CD8-positive, alpha-beta memory T cell (primary cell): Measurements from ENCODE around the gene VPS39. TPM values are rescaled to one million over a fixed set of nuclear protein-coding genes. Genes with fewer than 3 reads are reported as not detected.

Source experiments
- CTCF ChIA-PET: fragments of 350-600 bp; sonication (Branson Sonifier 250); formaldehyde crosslinking; loops from one replicate; lab custom pipeline; 2021; ENCODE audit warnings: antibody characterized with exemption; lab: Charles Lee
- POLR2A ChIA-PET: fragments of 350-600 bp; sonication (Branson Sonifier 250); formaldehyde crosslinking; loops from one replicate; lab custom pipeline; 2021; ENCODE audit warnings: antibody characterized with exemption; lab: Charles Lee
- DNase-seq, 5 donors: peaks; one replicate each; pipeline versions ENCODE4 v3.0.0 to v3.0.0-alpha.2; 2020 to 2022; ENCODE audit warnings: mixed read lengths in 1 of 5
- H3K27ac ChIP-seq: one replicate; pipeline ENCODE4 v1.7.0; 2013; ENCODE audit warnings: low read depth, mild to moderate bottlenecking, low read length, moderate library complexity
- H3K27me3 ChIP-seq: 2 replicates; pipeline ENCODE4 v1.7.0; 2013; ENCODE audit warnings: low read length, mild to moderate bottlenecking; ENCODE audit not compliant: insufficient read depth, poor library complexity, severe bottlenecking
- H3K36me3 ChIP-seq: 2 replicates; pipeline ENCODE4 v1.7.0; 2013; ENCODE audit warnings: mild to moderate bottlenecking, low read length, moderate library complexity; ENCODE audit not compliant: insufficient read depth
- H3K4me1 ChIP-seq: 2 replicates; pipeline ENCODE4 v1.7.0; 2013; ENCODE audit warnings: mild to moderate bottlenecking, low read length, moderate library complexity; ENCODE audit not compliant: insufficient read depth
- H3K4me3 ChIP-seq: 2 replicates; pipeline ENCODE4 v1.7.0; 2013; ENCODE audit warnings: mild to moderate bottlenecking, low read length
- H3K9me3 ChIP-seq: 2 replicates; pipeline ENCODE4 v1.7.0; 2013; ENCODE audit warnings: mild to moderate bottlenecking, low read length
- H3K27ac Mint-ChIP-seq, 8 donors: one replicate each; pipeline ENCODE4 v1.8.0; 2020 to 2021; ENCODE audit warnings: mixed read lengths in 8 of 8, mild to moderate bottlenecking in 6 of 8, inconsistent platforms in 3 of 8, moderate library complexity in 3 of 8
- H3K27me3 Mint-ChIP-seq, 2 donors: one replicate each; pipeline ENCODE4 v1.8.0; 2020 to 2021; ENCODE audit warnings: mixed read lengths in 2 of 2, mild to moderate bottlenecking in 1 of 2, moderate library complexity in 1 of 2
- H3K36me3 Mint-ChIP-seq, 3 donors: one replicate each; pipeline ENCODE4 v1.8.0; 2020 to 2021; ENCODE audit warnings: mixed read lengths in 3 of 3, inconsistent platforms in 1 of 3, mild to moderate bottlenecking in 1 of 3
- H3K4me1 Mint-ChIP-seq, 3 donors: one replicate each; pipeline ENCODE4 v1.8.0; 2020 to 2021; ENCODE audit warnings: mixed read lengths in 3 of 3, inconsistent platforms in 1 of 3, mild to moderate bottlenecking in 1 of 3
- H3K4me3 Mint-ChIP-seq, 7 donors: one replicate each; pipeline ENCODE4 v1.8.0; 2020 to 2021; ENCODE audit warnings: mixed read lengths in 7 of 7, mild to moderate bottlenecking in 6 of 7, moderate library complexity in 4 of 7, inconsistent platforms in 2 of 7
- H3K9me3 Mint-ChIP-seq, 5 donors: one replicate each; pipeline ENCODE4 v1.8.0; 2020 to 2022; ENCODE audit warnings: mixed read lengths in 5 of 5, mild to moderate bottlenecking in 3 of 5, moderate library complexity in 2 of 5, inconsistent platforms in 1 of 5
- polyA plus RNA-seq: library from polyadenylated mRNA; unstranded; fragments of 300-500 nt; fragmentation: Illumina TruSeq; gene quantifications from one replicate; pipeline ENCODE4 v1.2.3, GENCODE V29; 2021
- total RNA-seq, 2 experiments: library from RNA; stranded (reverse); gene quantifications; one replicate each; pipeline ENCODE4 v1.2.3, GENCODE V29; 2021

Gene VPS39
- total and polyA plus RNA-seq, 3 experiments from 2014 or later: 39.2 to 49.2 (median 45.5) TPM

DNA sequence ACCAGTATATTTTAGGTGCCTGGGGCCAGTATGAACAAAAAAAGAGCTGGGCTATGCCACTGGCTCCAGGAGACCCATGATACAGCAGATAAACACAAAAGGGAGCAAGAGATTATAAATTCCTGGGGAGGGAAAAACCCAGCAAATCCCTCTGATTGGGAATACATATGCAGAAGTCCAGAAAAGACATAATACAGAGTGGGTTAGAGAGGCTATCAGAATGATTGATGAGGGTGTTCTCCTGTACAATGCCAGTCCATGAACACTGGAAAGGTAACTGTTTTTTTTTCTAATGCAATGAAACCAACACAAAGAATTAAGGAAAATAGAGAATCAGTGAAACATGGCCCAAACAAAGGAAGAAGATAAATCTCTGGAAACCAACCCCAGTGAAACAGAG lies 5.4 kb upstream of the VPS39 start:
- Histone ChIP-seq H3K36me3 (peaks cover 18% of the 10 kb centered on the region), H3K27me3 (no peaks in the 10 kb centered on the region), H3K27ac (no peak overlapping the region), H3K4me3 (no peak overlapping the region), H3K4me1 (peaks cover under 1% of the 10 kb centered on the region), H3K9me3 (no peaks in the 10 kb centered on the region)
- Mint-ChIP-seq H3K9me3 (no peaks in the 10 kb centered on the region), H3K4me3 (no peak overlapping the region), H3K4me1 (peaks cover 0 to 3% (median under 1%) of the 10 kb centered on the region in 3 donors), H3K27me3 (no peaks in the 10 kb centered on the region), H3K36me3 (peaks cover 0 to 70% (median 24%) of the 10 kb centered on the region in 3 donors), H3K27ac (peak overlapping the region in 2 of 8 donors; percentile 64 to 67)
- POLR2A ChIA-PET: interaction anchor here (0.8 kb wide), 1 partner anchor 10 kb away, joined by 3 read pairs; no protein-coding TSS in a partner anchor
- CTCF ChIA-PET: no interaction called here
- DNase-seq: no peak

DNA sequence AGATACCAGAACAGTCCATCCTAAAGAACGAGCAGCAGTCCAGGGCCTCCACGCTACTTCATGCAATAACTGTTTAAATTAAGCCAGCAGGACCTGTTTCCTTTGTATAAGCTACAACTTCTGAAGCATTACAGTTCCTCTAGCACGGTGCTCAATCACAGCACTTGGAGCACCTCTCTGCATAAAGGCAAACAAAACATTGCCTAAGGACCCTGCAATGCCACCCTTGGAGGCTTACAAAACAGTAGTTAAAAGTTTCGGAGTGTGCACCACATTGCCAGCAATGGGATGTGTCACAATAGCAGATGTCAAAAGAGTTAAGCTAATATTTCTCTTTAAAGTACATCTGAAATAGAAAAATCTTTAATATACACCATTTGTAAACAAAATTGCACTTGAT lies 2.6 kb upstream of the VPS39 start:
- CTCF ChIA-PET: interaction anchor here (1.0 kb wide), 1 partner anchor 715 kb away, joined by 3 read pairs; no protein-coding TSS in a partner anchor
- H3K27me3 ChIP-seq: no peaks in the 10 kb centered on the region
- no peaks in the 10 kb centered on the region for H3K27me3 Mint-ChIP-seq
- no peak overlapping the region for H3K27ac ChIP-seq
- peaks cover 24 to 27% (median 27%) of the 10 kb centered on the region in 3 donors for H3K4me1 Mint-ChIP-seq
- H3K36me3 ChIP-seq: peaks cover 11% of the 10 kb centered on the region
- H3K36me3 Mint-ChIP-seq: peaks cover 0 to 58% (median 22%) of the 10 kb centered on the region in 3 donors
- H3K4me1 ChIP-seq: peaks cover 22% of the 10 kb centered on the region
- no peak overlapping the region for H3K4me3 ChIP-seq
- DNase-seq: no peak
- H3K27ac Mint-ChIP-seq: no peak overlapping the region
- no peak overlapping the region for H3K4me3 Mint-ChIP-seq
- H3K9me3 Mint-ChIP-seq: no peaks in the 10 kb centered on the region
- POLR2A ChIA-PET: interaction anchor here (0.7 kb wide), 1 partner anchor 280 kb away, joined by 4 read pairs; the partner anchor contains the start of gene ZNF106
- no peaks in the 10 kb centered on the region for H3K9me3 ChIP-seq

DNA sequence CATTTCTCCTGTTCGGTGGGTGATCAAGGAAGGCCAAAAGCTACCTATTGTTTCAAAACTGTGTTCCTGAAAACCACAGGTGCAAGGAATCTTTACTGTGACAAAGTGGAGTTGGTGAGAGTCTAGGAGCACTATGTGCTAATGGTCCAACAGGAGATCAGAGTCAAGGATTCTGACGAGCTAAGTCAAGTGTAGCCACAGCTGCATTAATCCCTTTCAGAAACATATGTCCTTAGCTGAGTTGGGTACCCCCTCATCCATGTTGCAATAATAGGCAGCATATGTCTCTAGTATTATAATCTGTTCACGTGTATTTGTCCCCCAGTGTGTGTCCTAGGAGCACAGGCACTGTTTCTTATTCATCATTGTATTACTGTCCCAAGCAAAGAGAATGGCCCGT lies 1.7 kb downstream of the VPS39 start:
- no peak overlapping the region for H3K27ac ChIP-seq
- H3K36me3 Mint-ChIP-seq: peaks cover 0 to 37% (median 6%) of the 10 kb centered on the region in 3 donors
- peaks cover 4% of the 10 kb centered on the region for H3K36me3 ChIP-seq
- peak overlapping the region; percentile 45 to 98 (median 96) for H3K4me3 Mint-ChIP-seq
- no peaks in the 10 kb centered on the region for H3K9me3 Mint-ChIP-seq
- H3K4me1 Mint-ChIP-seq: peaks cover 46 to 61% (median 59%) of the 10 kb centered on the region in 3 donors
- H3K27me3 ChIP-seq: no peaks in the 10 kb centered on the region
- ChIA-PET CTCF (no interaction called here), POLR2A (no interaction called here)
- no peaks in the 10 kb centered on the region for H3K9me3 ChIP-seq
- H3K4me3 ChIP-seq: no peak overlapping the region
- no peak for DNase-seq
- no peaks in the 10 kb centered on the region for H3K27me3 Mint-ChIP-seq
- H3K4me1 ChIP-seq: peaks cover 28% of the 10 kb centered on the region
- peak overlapping the region in 7 of 8 donors; percentile 3 to 97 (median 76) for H3K27ac Mint-ChIP-seq

DNA sequence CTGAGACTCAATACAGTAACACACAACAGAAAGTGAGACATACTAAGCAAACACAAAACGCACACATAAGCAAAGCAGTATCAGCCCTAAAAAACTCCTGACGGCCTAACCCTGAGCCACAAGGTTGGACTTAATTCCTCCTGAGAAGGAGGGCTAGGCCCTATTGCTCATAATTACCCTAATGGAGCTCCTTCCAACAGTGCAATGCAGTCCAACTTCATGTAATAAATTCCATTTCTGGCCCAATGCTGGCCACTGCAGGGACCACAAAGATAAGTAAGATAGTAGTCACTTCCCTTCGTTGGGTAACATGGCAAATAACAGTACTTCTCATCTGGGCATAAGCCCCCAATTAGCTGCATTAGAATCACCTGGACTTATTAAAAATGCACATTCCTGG lies 4.2 kb downstream of the VPS39 start:
- peaks cover 0 to 42% (median 2%) of the 10 kb centered on the region in 3 donors for H3K36me3 Mint-ChIP-seq
- POLR2A ChIA-PET: interaction anchor here (0.6 kb wide), 1 partner anchor 226 kb away, joined by 4 read pairs; no protein-coding TSS in a partner anchor
- H3K36me3 ChIP-seq: no peaks in the 10 kb centered on the region

DNA sequence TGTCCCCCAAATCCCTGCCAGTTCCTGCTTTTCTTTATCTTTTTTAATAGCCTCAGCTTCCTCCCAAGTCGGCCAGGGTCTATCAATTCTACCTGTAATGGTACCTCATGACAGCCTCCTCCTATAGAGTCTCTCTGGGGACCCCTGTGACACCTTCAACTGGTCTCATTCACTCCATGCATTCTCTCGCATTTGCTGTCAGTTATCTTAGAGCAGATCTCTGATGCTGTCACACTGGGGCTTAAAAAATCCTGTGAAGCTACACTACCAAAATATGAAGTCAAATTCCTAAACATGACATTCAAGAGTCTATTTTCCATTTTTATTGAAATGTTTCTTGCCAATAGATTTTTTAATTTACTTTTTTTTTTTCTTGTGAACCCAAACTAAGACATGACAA lies 5.5 kb downstream of the VPS39 start:
- Mint-ChIP-seq H3K27me3 (peaks cover 0 to 2% of the 10 kb centered on the region in 2 donors), H3K9me3 (no peaks in the 10 kb centered on the region), H3K4me3 (peak overlapping the region in 1 of 7 donors; percentile 72), H3K27ac (peak overlapping the region in 2 of 8 donors; percentile 34), H3K4me1 (peaks cover 50 to 76% (median 75%) of the 10 kb centered on the region in 3 donors), H3K36me3 (peaks cover 0 to 48% (median 2%) of the 10 kb centered on the region in 3 donors)
- CTCF ChIA-PET: no interaction called here
- Histone ChIP-seq H3K36me3 (no peaks in the 10 kb centered on the region), H3K9me3 (no peaks in the 10 kb centered on the region), H3K4me3 (no peak overlapping the region), H3K27me3 (no peaks in the 10 kb centered on the region), H3K4me1 (peaks cover 25% of the 10 kb centered on the region), H3K27ac (no peak overlapping the region)
- POLR2A ChIA-PET: no interaction called here
- no peak for DNase-seq

More for the DNA sequence above, 4.2 kb downstream of the VPS39 start:
- no peaks in the 10 kb centered on the region for H3K9me3 Mint-ChIP-seq
- peaks cover 55 to 81% (median 79%) of the 10 kb centered on the region in 3 donors for H3K4me1 Mint-ChIP-seq
- peaks cover 0 to 2% of the 10 kb centered on the region in 2 donors for H3K27me3 Mint-ChIP-seq
- DNase-seq: no peak
- Histone ChIP-seq H3K27me3 (no peaks in the 10 kb centered on the region), H3K4me3 (no peak overlapping the region), H3K9me3 (no peaks in the 10 kb centered on the region), H3K27ac (no peak overlapping the region), H3K4me1 (peaks cover 28% of the 10 kb centered on the region)
- peak overlapping the region in 1 of 8 donors; percentile 31 for H3K27ac Mint-ChIP-seq
- H3K4me3 Mint-ChIP-seq: peak overlapping the region in 1 of 7 donors; percentile 60
- CTCF ChIA-PET: no interaction called here

DNA sequence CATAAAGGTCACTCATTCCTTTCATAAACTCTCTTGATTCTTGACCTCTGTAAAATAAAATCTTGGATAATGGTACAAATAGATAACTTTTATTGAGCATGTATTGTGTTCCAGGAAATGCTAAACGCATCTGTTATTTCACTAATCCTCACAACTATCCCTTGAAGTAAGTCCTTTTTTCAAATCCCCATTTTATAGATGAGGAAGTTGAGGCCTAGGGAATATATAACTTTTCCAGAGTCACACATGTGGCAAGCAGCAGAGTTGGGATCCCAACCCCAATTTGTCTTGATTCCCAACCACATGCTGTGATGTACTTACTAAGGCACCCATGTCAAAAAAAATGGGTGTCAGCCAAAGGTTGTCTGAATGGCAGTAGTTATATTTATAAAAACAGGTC lies 6.3 kb downstream of the VPS39 start:
- Histone ChIP-seq H3K27me3 (no peaks in the 10 kb centered on the region), H3K36me3 (no peaks in the 10 kb centered on the region), H3K4me1 (peaks cover 17% of the 10 kb centered on the region), H3K4me3 (no peak overlapping the region), H3K27ac (no peak overlapping the region), H3K9me3 (no peaks in the 10 kb centered on the region)
- CTCF ChIA-PET: no interaction called here
- DNase-seq: no peak
- Mint-ChIP-seq H3K27ac (no peak overlapping the region), H3K27me3 (peaks cover 0 to 2% of the 10 kb centered on the region in 2 donors), H3K9me3 (no peaks in the 10 kb centered on the region), H3K4me3 (no peak overlapping the region), H3K36me3 (peaks cover 0 to 51% (median 7%) of the 10 kb centered on the region in 3 donors), H3K4me1 (peaks cover 42 to 67% (median 67%) of the 10 kb centered on the region in 3 donors)
- POLR2A ChIA-PET: no interaction called here

DNA sequence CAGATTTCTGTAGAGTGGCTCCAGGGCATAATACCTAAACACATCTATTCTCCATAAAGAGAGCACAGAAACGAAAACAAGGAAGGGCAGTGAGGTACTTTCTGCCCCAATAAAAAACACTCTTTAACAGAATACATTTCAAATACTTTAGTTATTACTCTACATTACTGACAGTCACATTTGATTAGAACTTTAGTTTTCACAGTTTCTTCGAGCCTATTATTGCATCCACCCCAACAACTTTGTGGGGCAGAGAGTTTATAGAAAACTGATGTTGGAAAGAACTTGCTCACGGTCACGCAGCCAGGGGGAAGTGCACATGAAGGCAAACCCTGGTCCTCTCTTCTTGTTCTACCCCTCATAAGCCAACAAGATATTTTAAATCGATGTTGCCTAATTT lies 9.0 kb downstream of the VPS39 start:
- Histone ChIP-seq H3K36me3 (no peaks in the 10 kb centered on the region), H3K27me3 (no peaks in the 10 kb centered on the region), H3K27ac (no peak overlapping the region), H3K9me3 (no peaks in the 10 kb centered on the region), H3K4me3 (no peak overlapping the region), H3K4me1 (no peaks in the 10 kb centered on the region)
- no peak for DNase-seq
- Mint-ChIP-seq H3K4me3 (no peak overlapping the region), H3K4me1 (peaks cover 28 to 52% (median 40%) of the 10 kb centered on the region in 3 donors), H3K36me3 (peaks cover 0 to 70% (median 12%) of the 10 kb centered on the region in 3 donors), H3K27ac (peak overlapping the region in 2 of 8 donors; percentile 25 to 72), H3K27me3 (peaks cover 0 to 2% of the 10 kb centered on the region in 2 donors), H3K9me3 (no peaks in the 10 kb centered on the region)
- CTCF ChIA-PET: no interaction called here
- POLR2A ChIA-PET: no interaction called here

DNA sequence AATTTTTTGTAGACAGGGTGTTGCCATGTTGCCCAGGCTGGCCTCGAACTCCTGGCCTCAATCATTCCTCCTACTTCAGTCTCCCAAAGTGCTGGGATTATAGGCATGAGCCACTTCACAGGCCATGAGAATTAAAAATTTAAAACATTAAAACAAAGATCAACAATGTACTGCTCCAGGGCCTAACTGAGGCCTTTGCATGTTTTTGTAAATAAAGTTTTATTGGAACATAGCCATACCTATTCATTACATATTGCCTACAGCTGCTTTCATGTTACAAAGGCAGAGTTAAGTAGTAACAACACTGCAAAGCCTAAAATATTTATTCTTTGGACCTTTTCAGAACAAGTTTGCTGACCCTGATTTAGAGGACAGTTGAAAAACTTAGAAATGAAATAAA lies 9.6 kb downstream of the VPS39 start:
- H3K36me3 Mint-ChIP-seq: peaks cover 0 to 72% (median 14%) of the 10 kb centered on the region in 3 donors
- ChIA-PET POLR2A (no interaction called here), CTCF (no interaction called here)

More for the DNA sequence above, 9.6 kb downstream of the VPS39 start:
- H3K36me3 ChIP-seq: no peaks in the 10 kb centered on the region
- H3K27ac ChIP-seq: no peak overlapping the region
- no peak overlapping the region for H3K4me3 Mint-ChIP-seq
- no peak for DNase-seq
- no peak overlapping the region for H3K27ac Mint-ChIP-seq
- peaks cover 29 to 50% (median 39%) of the 10 kb centered on the region in 3 donors for H3K4me1 Mint-ChIP-seq
- H3K9me3 ChIP-seq: no peaks in the 10 kb centered on the region
- H3K27me3 ChIP-seq: no peaks in the 10 kb centered on the region
- H3K4me1 ChIP-seq: no peaks in the 10 kb centered on the region
- no peak overlapping the region for H3K4me3 ChIP-seq
- peaks cover 0 to 2% of the 10 kb centered on the region in 2 donors for H3K27me3 Mint-ChIP-seq
- H3K9me3 Mint-ChIP-seq: no peaks in the 10 kb centered on the region
